GM21737 (cell line): ENCODE results near the gene APBA2.

Experiments used
- ATAC-seq: cut with Tn5 transposase; IDR thresholded peaks from one replicate; pipeline ENCODE4 v1.9.1; 2021; ENCODE audit warnings: mild to moderate bottlenecking, moderate library complexity; ENCODE audit not compliant: unreplicated experiment

The APBA2 gene

GRCh38 chr15:28914046-28914445 lies 28.3 kb downstream of the APBA2 start:
- ATAC-seq, result no peak

- no peak for ATAC-seq
Measured at GRCh38 chr15:28914483-28915023, 28.8 kb downstream of the APBA2 start.

- ATAC-seq, result no peak
Measured at GRCh38 chr15:28915041-28915810, 29.5 kb downstream of the APBA2 start.

GRCh38 chr15:28915935-28916334 lies 30.2 kb downstream of the APBA2 start:
- no peak for ATAC-seq

GRCh38 chr15:28917791-28918140 lies 32.0 kb downstream of the APBA2 start:
- no peak for ATAC-seq

- ATAC-seq, result no peak
Measured at GRCh38 chr15:28918141-28918983, 32.6 kb downstream of the APBA2 start.

GRCh38 chr15:28919201-28919635 lies 33.4 kb downstream of the APBA2 start:
- ATAC-seq, result no peak

GRCh38 chr15:28919679-28920655 lies 34.2 kb downstream of the APBA2 start:
- no peak for ATAC-seq

- ATAC-seq, result no peak
Measured at GRCh38 chr15:28920781-28921331, 35.1 kb downstream of the APBA2 start.

- ATAC-seq, result no peak
Measured at GRCh38 chr15:28921336-28921735, 35.6 kb downstream of the APBA2 start.

- no peak for ATAC-seq
Measured at GRCh38 chr15:28921919-28922706, 36.3 kb downstream of the APBA2 start.

- ATAC-seq, result no peak
Measured at GRCh38 chr15:28922707-28923012, 36.9 kb downstream of the APBA2 start.

- ATAC-seq, result no peak
Measured at GRCh38 chr15:28923726-28924280, 38.0 kb downstream of the APBA2 start.

GRCh38 chr15:28927043-28927442 lies 41.3 kb downstream of the APBA2 start:
- ATAC-seq, result no peak

- no peak for ATAC-seq
Measured at GRCh38 chr15:28929200-28929599, 43.4 kb downstream of the APBA2 start.

- ATAC-seq, result no peak
Measured at GRCh38 chr15:28930011-28930410, 44.2 kb downstream of the APBA2 start.

GRCh38 chr15:28930476-28931291 lies 44.9 kb downstream of the APBA2 start:
- ATAC-seq, result no peak

- ATAC-seq, result no peak
Measured at GRCh38 chr15:28931828-28932227, 46.1 kb downstream of the APBA2 start.

- ATAC-seq, result no peak
Measured at GRCh38 chr15:28932361-28932760, 46.6 kb downstream of the APBA2 start.
